GDM1 (cell line): ENCODE data around the gene MAML3.

Experiments used
- DNase-seq: peaks from one replicate; lab custom pipeline; 2025; lab: John Stamatoyannopoulos, UW

MAML3 gene

DNA sequence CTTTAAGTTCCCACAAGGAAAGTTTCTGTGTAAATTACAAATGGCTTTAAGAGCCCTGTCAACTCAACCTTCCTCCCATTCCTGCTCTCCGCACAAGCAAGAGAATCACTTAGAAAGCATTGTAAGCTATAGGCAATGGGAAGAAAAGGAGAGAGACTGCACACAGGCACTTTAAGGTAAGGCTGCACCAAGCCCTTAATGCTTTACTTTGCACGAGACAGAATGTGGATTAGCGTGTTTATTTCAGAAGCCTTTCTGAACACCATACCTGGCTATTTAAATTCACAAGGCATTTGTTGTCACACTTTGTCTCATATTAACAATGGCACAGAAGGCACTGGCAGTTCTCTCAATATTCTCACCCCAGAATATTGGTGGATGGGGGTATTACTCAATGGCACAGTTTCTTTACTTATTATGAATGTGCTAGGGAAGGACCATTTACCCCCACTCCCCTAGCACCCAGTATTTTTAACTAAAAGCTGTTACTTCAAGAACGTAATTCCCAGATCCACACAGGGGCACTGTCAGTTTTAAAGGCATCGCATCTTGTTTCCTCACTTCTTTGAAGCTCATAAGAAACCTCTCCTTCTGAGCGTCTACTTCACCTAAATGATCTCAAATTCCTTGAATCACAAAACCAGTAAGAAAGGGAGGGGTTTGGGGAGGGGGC lies 150.0 kb downstream of the MAML3 start:
- no peak for DNase-seq

DNA sequence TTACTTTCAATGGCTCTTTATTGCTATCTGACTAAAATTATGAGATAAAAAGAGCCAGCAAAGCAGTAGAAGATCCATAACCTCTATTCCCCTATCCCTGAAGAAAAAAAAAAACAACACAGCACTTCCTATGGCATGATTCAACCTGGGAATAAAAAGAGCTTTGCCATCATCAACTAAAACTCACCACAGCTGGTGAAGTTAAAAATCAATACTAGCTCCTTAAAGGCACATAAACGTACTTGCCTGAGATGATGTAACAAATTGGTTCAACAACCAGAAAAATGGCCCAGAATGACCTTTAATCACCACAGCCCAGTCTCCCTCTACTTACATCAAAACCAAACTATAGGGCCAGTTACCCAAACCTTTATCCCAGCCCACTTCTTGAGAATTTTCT lies 153.8 kb downstream of the MAML3 start:
- no peak for DNase-seq

DNA sequence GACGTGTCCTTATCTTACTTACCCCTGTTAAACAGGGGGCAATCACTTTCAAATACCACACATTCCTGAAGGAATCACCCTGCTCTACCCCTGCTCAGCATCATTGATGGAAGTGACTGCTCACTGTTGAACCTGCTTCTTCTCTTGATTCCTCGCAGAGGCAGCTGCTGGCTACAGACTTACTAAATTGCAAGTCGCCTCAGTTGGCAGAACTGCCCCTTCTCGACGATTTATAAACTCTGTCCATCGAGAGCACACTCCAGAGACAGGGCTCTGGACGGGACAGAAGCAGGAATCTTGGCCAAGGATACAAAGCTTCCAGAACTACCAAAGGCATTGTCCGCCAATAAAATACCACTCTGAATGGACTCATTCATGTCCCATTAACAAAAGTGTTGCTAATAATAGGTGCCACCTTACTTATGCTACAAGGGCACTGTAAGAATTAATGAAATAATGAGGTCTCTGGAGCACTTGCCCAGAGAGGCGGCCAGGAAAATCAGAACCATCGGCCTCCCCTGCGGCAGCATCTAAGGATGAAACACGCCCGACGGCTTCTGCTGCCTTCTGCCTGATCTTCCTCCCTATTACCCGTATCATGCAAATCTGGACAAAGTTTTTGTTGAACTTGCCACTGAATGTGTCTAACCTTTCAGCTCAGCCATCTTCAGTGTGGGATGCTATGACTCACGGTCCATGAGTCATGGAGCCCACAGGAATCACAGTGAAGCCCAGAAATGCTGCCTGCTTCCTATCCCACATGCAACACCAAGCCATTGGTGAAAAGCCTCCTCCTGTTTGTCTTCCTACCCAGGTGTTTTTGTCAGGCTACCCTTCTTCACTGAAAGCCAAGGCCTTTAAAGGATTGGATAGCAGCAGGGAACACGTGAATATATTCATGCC lies 164.9 kb downstream of the MAML3 start:
- peak; percentile 35 for DNase-seq

DNA sequence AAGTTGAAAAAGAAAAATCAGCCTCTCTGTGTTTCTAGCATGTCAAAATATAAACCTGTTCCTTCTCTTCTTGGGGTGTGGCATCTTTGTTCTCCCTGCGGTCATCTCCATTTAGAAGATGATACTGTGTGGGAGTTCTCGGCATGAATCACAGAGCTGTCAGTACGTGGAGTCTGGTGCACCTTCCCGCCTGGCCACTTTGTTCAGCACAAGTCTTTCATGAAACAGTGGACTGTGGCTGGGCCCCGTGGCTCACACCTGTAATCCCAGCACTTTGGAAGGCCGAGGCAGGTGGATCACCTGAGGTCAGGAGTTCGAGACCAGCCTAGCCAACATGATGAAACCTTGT lies 166.5 kb downstream of the MAML3 start:
- DNase-seq = no peak

DNA sequence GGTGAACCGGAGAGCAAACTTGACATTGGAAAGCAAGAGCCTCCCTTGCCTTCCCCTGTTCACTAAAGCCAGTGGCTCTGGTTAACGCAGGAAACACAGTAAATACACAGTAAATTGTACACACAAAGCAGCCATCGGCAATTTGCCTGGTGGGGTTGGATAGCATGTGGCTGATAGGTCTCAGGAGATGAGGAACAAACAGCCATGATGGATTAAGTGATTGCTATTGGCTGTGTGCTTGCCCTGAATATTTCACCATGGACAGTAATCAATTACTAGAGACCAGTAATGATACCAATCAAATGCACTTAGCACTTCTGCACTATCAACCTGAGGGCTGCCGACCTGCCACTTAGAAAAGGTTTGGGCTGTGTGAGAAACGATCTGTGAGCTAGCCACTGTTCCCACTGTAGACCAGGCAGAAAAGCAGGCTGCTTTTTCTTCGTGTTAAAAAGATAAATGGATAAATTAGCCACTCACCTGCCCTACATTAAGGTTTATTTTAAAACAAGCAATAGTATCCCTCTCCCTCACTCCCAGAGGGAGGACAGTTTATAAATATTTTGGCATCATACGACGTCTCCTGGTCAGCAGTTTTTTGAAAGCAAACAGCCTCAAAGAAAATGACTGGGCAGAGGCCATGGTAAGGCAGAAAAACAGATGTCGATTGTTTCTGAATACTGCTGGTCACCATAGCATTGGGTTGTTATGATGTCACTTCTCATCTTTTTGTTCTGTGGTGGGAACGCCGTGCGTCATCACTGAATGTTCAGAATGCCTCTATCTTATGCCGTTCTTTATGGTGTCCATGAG lies 167.1 kb downstream of the MAML3 start:
- no peak for DNase-seq

DNA sequence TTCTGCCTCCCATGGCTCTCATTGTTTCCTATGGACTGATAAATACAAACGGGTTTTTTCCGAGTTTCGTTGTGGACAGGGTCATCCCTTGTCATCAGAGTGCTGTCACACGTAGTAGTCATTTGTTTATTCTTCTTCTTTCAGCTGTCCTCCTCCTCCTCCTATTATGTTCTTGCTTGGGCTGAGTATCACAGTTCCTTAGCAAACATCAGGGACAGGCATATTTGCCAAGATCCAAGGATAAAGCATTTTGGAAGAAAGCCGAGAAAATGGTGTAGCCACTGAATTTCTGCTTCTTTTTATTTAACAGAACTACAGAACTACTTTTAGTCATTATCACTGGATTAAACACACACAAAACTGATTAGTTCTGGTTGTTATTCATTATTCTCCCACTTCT lies 167.9 kb downstream of the MAML3 start:
- DNase-seq = no peak

DNA sequence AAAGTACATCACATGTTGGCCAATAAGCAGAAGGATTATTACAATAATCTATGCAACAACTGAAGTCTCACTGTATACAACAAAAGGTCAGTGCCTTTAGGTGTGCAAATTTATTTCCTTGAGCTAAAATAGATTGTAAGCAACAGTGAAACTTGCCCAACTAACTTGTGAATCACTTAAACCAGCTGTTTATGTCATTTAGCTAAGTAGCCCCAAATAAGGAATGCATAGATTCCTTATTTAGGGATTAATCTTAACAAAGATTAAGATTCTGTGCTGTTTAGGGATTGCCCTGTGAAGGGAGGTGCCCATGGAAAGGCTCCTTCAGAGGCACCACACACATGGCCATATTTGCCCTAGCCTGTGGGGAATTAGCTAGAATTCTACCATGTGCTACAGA lies 168.6 kb downstream of the MAML3 start:
- no peak for DNase-seq

DNA sequence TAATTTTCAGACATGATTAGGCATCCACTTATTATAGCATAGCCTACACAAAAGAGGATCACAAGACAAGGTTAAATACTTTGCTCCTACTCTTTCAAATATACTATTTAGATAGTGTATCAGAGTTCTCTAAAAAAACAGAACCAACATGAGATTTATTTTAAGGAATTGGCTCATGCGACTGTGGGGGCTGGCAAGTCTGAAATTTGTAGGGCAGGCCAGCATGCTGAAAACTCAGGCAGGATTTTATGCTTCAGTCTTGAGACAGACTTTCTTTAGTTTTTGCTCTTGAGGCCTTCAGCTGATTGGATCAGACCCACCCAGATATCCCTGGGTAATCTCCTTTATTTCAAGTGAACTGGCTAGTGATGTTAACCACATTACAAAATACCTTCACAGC lies 169.5 kb downstream of the MAML3 start:
- DNase-seq = no peak

DNA sequence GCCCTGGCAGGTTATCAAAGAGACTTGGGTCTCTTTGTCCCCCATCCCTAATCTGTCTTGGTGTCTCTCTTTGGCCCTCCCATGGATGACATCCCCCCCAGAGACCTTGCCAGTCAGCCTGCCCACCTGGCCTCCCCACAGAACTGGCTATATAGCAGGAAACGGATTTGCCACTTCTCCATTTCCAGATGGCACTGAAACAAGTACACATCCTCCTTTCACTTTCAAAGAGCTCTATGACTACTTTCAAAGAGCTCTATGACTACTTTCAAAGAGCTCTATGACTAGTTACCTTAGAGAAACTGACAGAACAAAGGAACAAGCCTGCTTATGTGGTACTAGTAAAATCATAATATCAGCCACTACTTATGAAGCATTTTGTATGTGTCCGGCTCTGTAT lies 175.3 kb downstream of the MAML3 start:
- peak; percentile 70 for DNase-seq

DNA sequence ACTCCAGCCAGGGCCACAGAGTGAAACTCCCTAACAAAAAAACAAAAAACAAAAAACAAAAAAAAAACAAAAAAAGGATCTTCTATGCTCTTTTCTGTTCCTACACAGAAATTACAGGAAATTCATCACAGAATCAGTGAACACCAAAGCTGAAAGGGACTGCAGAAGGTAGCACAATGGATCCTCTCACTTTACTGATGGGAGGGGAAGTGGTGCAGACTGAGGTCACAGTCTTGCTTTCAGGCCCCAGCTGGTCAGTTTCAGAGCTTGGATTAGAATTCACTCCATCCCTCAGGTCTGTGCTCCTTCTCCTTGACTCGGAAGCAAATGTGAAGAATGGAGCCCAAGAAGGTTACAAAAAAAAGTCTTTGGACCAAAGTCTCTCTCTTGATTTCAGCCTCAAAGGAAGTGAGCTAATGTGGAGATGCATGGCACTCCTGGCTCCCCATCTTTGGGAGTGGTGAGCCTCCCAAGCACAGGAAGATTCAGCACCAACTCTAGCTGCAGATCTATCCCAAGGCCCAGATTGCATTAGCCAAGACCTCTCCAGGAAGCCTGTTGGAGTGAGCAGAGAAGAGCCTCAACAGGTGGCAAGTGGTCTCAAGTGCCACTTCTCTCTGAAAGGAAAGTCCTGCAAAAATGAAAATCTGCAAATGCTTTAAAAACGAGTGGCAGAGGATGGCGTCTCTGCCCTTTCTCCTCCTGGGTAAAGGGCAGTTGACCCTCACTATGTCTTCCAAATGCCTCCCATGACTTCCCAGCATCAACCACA lies 176.0 kb downstream of the MAML3 start:
- DNase-seq = no peak

DNA sequence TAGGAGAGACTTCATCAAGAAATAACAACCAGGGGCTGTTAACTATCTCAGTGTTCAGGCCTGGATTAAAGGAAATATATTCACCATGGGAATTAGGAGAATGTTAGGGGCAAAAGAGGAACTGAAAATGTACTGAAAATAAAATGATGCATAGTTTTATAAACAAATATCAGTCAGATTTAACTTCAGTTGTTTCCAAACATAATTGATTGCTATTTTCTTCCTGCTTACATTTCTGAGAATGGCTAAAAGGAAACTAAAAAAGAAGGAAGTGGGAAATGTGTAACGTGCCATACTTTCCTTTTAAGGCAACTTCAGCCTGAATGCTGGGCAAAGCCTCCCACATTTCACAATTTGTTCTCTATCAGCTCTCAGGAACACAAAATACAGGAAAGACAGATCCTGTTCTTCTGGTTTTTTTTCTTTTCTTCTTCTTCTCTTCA lies 178.1 kb downstream of the MAML3 start:
- peak; percentile 27 for DNase-seq

DNA sequence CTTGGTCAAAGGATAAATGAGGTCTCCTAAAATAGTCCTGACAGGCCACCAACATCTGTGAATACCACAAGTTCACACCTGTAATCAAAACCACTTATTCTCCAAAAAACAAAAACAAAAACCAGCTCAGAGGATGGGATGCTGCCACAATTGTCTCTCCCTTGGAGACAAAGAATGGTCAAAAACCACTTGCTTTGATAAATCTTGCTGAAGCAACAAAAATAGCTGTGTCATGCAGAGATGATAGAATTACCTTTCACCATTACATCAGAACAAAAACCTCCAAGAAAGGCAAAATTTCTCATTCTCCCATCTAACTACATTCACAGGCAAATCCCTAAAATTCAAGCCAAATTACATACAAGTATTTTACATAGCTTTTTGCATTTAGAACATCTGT lies 180.4 kb downstream of the MAML3 start:
- no peak for DNase-seq

DNA sequence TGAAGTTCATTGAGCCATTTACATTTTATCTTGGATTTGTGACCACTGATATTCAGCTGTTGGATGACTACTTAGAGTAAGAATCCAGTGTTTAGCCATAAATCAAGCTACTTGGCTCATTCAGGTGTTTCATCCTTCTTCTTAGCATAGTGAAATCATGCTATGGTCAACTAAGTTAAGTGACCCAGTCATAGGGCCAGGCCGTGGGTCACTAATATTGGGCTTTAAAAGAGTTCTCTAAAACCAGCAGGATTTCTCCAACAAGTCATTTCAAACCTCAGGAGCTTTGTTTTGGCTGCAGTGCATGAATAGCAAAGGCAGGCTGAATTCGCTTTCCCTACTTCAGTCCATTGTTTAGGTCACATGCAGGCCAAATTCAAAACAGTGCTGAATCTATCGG lies 181.0 kb downstream of the MAML3 start:
- DNase-seq = no peak

DNA sequence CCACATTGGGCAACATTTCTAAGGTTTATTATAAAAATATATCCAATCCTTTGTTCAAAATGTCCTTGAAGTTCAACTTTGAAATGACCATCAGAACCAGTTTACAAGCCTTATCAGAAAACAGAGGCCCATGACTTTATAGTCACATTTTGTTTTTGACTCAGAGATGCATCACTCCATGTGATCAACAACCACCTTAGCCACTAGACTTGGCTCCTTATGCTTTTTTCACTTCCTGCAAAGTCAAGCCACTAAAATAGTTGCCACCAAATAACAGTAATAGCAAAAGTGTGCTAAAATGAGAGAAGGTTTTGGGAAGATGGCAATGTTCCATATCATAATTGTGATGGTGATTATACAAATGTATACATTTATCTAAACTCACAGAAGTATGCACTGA lies 181.7 kb downstream of the MAML3 start:
- no peak for DNase-seq

DNA sequence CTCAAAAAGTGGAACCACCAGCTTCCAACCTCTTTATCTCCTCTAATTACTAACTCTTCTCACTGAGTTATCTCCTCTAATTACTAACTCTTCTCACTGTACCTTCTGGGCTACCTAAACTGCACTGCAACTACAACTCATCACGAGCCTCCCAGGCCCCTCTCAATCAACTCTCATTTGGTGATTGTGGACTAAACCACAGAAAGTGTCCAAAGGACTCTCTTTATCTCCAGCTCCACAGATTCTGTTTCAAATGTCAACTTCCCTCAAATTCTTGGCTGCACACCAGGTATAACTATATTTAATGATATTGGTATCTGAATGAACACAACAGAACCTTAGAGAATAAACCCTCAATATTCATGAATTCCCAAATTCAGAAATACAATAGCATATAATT lies 182.9 kb downstream of the MAML3 start:
- no peak for DNase-seq

DNA sequence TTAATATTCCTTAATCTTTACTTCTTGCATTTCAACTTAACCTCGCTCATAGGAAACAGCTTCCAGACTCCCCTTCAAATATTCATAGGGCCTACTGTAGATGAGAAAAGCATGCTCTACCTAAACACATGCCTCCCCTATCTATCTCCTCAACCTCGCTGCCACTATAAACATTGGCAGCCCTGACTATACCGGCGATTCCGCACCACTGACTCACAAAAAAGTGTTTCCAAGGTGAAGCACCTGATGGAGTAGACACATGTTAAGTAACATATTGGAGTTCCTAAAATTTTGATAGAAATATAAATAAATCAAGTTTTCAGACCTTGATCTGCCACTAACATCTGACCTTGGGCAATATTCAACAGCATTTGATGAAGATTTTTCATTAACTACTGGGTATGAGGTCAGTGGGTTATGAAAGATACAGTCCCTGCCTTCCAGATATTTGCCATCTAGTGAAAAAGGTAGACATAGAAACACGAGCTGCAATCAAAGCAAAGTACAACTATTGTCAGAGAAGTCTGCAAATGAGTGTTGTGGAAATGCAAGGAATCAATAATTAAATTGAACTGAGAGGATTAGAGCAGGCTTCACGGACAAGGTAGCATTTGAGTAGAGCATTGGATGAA lies 184.2 kb downstream of the MAML3 start:
- no peak for DNase-seq

DNA sequence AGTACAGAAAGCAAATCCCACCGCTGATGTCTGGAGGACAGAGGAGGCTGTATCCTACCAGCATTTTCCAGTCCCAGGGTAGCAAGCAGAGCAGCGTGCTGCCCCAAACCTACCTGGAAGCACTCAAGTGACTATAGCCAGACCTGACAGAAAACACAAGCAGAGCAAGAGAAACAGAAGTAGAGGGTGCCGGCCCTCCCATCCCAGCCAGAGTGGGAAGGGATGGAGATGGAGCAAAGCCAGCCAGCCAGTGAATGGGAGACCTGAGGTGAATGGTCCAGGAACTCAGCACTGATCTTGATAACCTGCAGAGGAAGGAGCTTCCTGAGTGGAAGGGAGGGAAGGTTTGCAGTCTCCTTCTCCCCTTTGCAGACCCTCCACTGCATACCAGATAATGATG lies 185.2 kb downstream of the MAML3 start:
- no peak for DNase-seq

DNA sequence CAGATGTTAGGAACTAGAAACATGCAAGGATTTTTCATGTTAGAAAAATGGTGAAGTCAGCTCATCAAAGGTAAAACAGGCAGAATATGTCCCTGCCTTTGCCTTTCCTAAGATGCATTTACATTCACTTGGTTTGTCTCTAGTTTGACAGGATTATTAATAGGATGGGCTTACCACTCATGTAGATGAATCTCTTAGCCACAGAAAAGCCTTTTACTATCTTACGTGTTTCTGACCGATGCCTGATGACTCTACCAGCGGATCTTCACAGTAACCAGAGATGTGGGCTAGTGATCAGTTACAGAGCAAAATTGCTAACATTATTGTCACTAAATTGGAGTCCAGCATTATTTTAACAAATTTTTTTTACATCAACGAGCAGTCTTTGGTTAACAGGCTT lies 187.6 kb downstream of the MAML3 start:
- DNase-seq = no peak

DNA sequence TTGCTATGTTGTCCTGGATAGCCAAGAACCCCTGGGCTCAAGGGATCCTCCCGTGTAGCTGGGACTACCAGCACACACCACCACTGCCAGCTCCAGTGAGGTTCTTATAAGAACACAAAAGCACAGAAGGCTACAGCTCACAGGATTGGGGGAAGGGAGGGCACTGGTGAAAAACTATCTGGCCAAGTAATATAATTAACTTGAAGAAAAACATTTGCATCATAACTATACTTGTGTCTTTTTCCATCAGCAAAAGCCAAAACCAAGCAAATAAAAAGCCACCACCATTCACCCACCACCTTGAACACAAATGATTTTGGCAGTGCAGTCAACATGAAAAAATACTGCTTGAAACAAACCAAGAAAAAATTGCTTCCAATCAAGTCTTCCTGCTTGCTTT lies 188.2 kb downstream of the MAML3 start:
- DNase-seq = no peak

DNA sequence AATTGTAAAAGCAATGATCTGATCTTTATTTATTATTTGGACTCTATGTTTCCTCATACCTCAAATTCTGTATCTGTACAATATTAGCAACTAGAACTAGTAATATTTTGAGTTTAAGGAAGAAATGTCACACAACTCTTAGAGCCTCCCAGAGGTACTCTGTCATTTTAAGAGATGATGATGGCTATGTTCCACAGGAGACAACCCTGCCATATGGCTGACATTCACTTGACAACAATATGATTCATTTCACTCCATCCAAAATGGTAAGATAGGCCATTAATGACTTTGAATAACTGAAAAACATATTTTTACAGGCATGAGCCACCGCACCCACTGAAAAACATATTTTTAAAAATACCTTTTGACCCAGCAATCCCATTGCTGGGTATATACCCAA lies 190.3 kb downstream of the MAML3 start:
- no peak for DNase-seq

DNA sequence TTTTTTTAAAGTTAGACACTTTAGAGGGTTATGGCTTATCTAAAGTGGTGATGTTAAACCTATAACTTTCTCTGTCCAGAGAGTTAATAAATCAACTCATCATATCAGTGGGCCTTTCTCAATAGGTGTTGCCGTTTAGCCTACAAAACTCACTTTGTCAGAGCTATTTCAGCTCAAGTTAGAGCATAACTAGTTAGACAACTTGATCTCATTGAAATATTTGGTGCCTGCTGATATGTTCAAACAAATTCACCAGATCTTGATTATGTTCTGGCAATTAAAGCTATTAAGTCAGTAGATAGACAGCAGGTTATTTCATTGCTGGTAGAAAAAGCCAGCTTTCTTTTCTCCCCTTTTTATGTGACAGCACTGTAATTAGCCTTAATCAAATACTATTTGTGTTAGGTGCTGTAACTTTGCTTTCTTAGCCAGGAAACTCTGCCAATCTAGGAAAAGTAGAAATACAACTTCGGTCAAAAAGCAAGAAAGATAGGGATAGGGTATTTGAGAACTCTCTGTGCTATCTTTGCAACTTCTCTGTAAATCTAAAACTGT lies 191.8 kb downstream of the MAML3 start:
- DNase-seq = no peak
